ENCODE results near the gene GDI1.

GRCh38 chrX:154485150-154486051 lies 48.4 kb downstream of the GDI1 start:
- TF ChIP-seq CTCF (conservative IDR thresholded peaks at IDR 0.05) (no peak), EZH2 (IDR thresholded peaks at IDR 0.05; ENCODE audit: low read depth) (no peak)

Measured in PC-9 (cell line).